H7 (cell line): ENCODE data around the gene KIAA0232. TPM values are rescaled to one million over a fixed set of nuclear protein-coding genes. Genes with fewer than 3 reads are reported as not detected.
A peak's percentile ranks its signal among the peaks of the same experiment; 100 is the strongest.
"Not testable (repeated sequence)": the region's sequence is repeated elsewhere in the genome, so short reads cannot be mapped to it uniquely, and the experiment has no call there.

Experiments
- DNase-seq: peaks from one replicate; pipeline ENCODE4 v3.0.0; 2012
- H3K27me3 ChIP-seq: 2 replicates; pipeline ENCODE4 v1.6.0; 2011; ENCODE audit warnings: mild to moderate bottlenecking, low read length; ENCODE audit not compliant: control insufficient read depth, insufficient read depth
- H3K36me3 ChIP-seq: replicated peaks from 2 replicates; pipeline ENCODE4 v1.5.1; 2011; ENCODE audit warnings: low read length; ENCODE audit not compliant: control insufficient read depth, insufficient read depth
- H3K4me3 ChIP-seq: 2 replicates; pipeline ENCODE4 v1.5.1; 2011; ENCODE audit warnings: low read depth, mild to moderate bottlenecking, control low read depth, low read length, moderate library complexity; ENCODE audit not compliant: insufficient read depth
- total RNA-seq: library from RNA; depleted of rRNA; stranded (reverse); fragments of >200 nt; shearing (Covaris generic); gene quantifications from 2 replicates; pipeline ENCODE4 v1.2.3, GENCODE V29; 2014

KIAA0232 gene
- total RNA-seq, 1 experiment from 2014 or later, result 11.5 TPM

DNA sequence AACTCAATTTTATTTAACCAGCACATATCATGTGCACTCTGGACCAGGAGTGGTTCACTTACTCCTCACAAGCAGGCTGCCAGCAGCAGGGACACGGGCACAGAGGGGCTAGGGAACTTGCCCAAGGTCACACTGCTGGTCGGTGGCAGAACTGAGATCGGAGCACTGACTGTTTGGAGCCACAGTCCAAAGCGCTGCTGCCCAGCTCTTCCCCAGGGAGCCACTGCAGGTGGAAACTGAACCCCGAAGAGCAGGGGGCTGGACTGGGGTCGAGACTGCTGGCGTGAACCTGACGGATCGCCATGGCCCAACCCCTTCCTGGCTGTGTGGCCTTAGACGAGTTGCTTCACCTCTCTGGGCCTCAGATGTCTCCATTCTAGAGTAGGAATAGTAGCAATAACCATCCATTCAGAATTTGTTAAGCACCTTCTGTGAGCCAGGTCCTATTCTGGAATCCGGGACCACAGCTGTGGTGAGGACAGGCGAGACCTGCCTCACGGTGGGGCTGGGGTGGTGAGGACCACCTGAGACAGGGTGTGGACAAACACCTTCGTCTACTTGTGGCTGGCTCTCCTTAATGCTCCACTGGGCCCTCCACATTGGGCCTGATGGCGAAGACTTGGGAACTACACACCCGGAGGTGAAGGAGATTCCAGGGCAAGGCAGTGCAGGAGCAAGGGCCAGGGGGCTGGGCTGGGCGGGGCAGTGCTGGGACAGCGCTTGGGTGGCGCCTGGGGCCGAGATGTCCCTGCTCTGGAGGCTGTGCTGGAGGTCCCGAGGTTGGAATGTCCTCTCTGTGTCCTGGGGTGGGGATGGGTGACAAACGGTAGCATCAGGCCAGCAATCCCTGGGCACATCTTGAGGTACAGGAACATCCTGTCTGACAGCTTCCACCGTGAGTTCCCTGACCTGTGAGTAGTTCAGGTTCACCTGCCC is 32.0 kb upstream of the KIAA0232 start:
- Histone ChIP-seq H3K27me3 (no peaks in the 10 kb centered on the region), H3K36me3 (no peaks in the 10 kb centered on the region), H3K4me3 (no peak overlapping the region)
- no peak for DNase-seq

DNA sequence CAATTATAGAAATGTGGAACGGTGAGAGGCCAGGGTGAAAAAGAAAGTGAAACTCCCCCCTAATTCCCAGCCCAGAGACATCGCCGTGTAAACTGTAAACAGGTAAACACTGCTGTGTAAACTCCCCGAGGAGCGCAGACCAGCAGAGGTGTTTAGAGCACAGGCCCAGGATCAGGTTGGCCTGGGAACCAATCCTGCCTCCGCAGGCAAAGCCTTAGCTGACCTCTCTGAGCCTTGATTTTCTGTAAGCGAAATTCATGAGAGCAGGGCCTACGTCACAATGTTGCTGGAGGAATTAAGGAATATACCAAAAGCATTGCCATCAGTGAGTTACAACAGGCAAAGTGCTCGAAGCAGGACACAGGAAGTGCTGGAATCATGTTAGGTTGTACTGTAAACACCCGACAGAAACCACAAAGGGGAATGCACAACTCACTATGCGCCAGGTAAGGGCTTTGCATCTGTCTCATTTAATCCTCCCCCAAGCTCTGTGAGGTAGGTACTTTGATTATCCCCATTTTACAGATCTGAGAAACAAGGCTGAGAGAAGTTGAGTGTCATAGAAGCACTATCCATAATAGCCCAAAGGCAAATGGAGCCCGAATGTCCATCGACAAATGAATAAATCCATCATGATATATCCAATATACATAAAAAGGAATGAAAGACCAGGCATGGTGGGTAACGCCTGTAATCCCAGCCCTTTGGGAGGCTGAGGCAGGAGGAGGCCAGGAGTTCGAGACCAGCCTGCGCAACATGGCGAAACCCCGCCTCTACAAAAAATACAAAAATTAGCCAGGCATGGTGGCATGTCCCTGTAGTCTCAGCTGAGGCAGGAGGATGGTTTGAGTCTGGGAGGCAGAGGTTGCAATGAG is 30.7 kb upstream of the KIAA0232 start:
- no peak for DNase-seq
- Histone ChIP-seq H3K27me3 (no peaks in the 10 kb centered on the region), H3K36me3 (no peaks in the 10 kb centered on the region)

DNA sequence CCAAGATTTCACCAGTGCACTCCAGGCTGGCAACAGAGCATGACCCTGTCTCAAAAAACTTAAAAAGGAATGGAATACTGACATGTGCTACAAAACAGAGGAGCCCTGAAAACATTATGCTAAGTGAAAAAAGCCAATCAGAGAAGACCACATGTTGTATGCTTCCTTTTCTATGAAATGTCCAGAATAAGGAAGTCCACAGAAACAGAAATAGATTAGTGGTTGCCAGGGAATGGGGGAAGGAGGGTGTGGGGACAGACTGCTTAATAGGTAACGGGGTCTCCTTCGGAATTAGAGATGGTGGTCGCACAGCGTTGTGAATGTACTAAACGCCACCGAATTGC is 30.1 kb upstream of the KIAA0232 start:
- H3K27me3 ChIP-seq, result no peaks in the 10 kb centered on the region

More for the DNA sequence above, 30.7 kb upstream of the KIAA0232 start:
- no peak overlapping the region for H3K4me3 ChIP-seq

DNA sequence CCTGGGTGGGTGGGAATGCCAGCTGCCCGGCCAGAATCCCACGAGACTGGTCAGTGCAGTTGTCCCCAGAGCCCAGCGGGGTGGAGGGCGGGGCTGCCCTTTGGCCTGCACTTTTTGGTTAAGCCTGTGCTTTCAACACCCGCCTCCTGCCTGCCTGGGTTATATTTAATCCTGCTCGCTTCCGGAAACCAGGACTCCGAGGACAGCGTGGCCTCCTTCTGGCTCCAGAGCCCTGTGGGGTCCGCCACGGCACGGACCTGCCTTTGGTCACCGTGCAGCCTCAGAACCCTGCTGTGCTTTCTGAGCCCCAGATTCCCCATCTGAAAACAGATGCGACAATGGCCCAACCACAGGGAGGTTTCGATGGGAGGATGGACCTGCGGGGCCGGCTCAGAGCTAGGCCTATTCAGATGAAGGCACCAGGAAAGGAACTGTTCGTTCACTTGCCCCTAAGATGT is 29.4 kb upstream of the KIAA0232 start:
- H3K27me3 ChIP-seq, result no peaks in the 10 kb centered on the region
- H3K4me3 ChIP-seq, result no peak overlapping the region
- DNase-seq, result peak; percentile 76
- H3K36me3 ChIP-seq, result no peaks in the 10 kb centered on the region

More for the DNA sequence above, 30.1 kb upstream of the KIAA0232 start:
- H3K36me3 ChIP-seq, result no peaks in the 10 kb centered on the region
- no peak for DNase-seq
- no peak overlapping the region for H3K4me3 ChIP-seq

DNA sequence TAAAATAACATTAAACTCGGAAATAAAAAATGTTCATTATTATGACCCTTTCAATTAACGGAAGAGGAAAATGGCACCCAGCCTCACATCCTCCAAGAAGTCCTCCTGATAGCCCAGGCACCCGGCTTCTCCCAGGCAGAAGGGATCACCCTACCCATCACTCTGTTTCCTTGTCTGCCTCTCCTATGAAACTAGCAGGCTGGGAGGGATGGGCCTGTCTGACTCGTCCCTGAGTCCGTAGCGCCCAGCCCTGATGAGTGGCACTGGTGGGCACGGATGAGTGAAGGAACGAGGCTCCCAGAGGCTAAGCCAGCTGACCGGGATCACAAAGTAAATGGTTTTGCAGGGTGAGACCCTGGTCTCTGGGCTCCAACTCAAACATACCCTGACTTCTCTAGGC is 28.6 kb upstream of the KIAA0232 start:
- Histone ChIP-seq H3K27me3 (no peaks in the 10 kb centered on the region), H3K36me3 (no peaks in the 10 kb centered on the region), H3K4me3 (no peak overlapping the region)
- DNase-seq, result no peak

DNA sequence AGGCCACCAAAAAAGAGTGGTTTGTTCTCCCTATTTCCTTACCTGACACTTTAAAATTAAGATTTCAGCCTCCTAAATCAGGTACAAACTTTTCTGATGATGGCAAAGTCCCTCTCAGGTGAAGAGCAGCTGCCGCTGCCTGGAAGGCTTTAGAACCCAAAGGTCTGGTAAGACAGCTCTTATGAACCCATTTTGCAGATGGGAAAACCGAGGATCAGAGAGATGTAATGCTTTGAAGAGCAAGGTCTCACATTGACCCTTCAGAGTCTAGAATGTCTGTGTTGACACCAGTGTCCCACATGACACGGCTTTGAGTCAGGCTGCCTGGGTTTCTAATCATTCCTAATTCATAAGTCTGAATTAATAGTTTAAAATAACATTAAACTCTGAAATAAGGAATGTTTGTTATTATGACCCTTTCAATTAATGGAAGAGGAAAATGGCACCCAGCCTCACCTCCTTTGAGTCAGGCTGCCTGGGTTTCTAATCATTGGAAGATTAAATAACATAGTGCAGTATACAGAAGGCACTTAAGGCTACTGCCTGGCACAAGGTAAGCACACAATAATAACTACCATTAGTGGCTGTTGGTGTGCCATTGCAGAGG is 27.9 kb upstream of the KIAA0232 start:
- Histone ChIP-seq H3K4me3 (no peak overlapping the region), H3K36me3 (no peaks in the 10 kb centered on the region), H3K27me3 (no peaks in the 10 kb centered on the region)
- no peak for DNase-seq

DNA sequence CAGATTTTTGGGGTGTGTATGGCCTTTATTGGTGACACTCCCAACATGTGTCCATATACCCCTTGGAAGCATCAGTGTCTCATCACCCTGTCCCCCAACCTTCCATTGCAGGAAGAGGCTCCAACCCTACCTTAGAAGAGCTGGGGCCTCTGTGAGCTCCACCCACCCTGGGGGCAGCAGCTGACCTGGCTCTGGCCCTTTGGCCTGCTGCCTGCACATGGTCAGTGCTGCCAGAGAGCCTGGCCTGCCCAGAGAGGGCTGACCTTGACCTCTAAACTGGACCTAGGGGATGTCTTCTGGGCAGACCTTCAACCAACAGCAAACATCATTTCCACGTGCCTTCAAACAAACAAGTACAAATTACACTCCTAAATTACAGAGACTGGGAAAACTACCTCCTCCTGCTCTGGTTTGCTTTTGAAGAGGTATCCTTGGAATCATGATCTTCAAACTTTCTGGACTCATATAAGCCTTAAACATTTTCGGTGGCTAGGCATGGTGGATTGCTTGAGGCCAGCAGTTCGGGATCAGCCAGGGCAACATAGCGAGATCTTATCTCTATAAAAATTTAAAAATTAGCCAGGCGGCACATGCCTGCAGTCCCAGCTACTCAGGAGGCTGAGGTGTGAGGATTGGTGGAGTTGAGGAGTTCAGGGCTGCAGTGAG is 27.3 kb upstream of the KIAA0232 start:
- Histone ChIP-seq H3K36me3 (no peaks in the 10 kb centered on the region), H3K4me3 (no peak overlapping the region), H3K27me3 (no peaks in the 10 kb centered on the region)
- no peak for DNase-seq

DNA sequence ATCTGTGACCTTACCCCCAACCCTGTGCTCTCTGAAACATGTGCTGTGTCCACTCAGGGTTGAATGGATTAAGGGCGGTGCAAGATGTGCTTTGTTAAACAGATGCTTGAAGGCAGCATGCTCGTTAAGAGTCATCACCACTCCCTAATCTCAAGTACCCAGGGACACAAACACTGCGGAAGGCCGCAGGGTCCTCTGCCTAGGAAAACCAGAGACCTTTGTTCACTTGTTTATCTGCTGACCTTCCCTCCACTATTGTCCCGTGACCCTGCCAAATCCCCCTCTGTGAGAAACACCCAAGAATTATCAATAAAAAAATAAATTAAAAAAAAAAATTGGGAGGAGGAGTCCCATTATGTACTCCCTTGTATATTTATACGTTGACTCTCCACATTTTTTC is 26.2 kb upstream of the KIAA0232 start:
- DNase-seq, H3K4me3 ChIP-seq, H3K27me3 ChIP-seq, H3K36me3 ChIP-seq: not testable (repeated sequence)

DNA sequence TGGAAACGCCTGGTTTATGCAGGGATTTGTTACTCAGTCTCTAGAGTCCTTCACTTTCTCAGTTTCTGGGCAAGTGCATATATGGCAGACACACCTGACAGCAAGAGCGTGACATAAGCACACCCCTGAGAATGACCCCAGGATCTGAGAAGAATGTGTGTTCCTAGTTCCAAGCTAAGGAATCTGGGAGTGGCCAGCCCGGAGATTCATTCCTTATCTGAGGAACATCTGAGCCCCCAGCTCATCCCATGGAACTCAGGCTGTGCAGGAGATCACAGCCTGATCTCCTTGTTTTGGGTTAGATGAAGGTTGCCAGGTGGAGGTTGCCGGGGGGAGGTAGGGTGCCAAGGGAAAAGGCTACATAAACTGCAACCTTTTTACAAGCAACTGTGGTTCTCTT is 23.8 kb upstream of the KIAA0232 start:
- no peak overlapping the region for H3K4me3 ChIP-seq
- no peaks in the 10 kb centered on the region for H3K36me3 ChIP-seq
- DNase-seq, result no peak
- H3K27me3 ChIP-seq, result no peaks in the 10 kb centered on the region

DNA sequence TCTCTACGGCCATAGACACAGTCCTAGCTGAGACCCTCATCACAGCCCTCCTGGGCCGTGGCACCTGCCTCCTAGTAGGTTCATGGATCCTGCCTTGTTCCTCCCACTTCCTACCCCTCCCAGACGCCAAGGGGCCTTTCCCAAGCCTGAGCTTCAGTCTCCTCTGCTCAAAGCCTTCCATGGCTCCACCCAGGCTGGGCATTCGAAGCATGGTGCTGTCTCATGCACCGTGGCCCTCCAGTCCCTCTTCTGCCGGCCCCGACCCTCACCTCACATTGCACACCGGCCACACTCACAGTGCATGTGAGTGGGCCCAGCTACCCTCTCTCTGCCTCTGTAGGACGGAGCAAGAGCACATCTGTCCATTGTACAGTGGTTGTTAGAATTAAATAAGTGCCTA is 21.7 kb upstream of the KIAA0232 start:
- Histone ChIP-seq H3K27me3 (no peaks in the 10 kb centered on the region), H3K4me3 (no peak overlapping the region), H3K36me3 (no peaks in the 10 kb centered on the region)
- no peak for DNase-seq

DNA sequence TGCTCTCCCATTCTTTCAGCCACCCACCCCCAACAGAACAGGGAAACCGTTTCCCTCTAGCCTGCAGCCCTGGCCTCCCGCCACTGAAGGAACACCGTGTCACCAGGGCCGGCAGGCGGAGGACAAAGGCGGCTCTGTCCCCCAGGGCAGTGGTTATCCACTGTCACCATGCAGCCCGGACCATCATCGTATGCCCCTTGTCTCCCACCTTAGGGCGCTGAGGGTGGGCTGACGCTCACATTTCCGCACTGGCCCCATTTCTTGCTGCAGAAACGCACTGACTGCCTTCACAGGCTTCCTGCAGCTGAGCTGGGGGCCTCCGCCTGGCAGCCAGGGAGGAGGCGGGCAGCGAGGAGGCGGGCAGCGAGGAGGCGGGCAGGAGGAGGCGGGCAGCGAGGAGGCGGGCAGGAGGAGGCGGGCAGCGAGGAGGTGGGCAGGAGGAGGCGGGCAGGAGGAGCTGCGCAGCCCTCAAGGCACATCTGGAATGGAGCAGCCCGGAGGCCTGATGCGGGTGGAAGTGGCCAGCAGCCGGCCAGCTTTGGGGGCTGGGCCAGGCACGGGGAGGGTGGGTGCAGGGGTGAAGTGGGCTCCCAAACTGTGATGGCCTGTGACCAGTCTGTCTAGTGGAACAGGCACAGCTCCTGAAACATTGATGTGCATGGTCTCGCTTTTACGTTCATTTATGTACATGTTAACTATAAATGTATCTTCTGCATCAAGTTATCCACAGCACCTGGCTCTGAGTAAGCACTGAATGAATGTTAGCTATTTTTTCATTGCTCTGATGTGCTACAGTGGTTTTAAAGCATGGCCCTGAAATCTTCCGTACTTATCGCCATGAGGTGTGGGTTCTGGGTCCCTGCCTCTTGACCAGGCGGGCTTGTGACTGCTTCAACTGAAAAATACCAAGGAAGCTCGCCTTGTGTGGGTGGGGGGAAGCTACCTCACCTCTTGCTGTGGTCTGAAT is 20.6 kb upstream of the KIAA0232 start:
- Histone ChIP-seq H3K27me3 (no peaks in the 10 kb centered on the region), H3K36me3 (no peaks in the 10 kb centered on the region), H3K4me3 (no peak overlapping the region)
- no peak for DNase-seq

DNA sequence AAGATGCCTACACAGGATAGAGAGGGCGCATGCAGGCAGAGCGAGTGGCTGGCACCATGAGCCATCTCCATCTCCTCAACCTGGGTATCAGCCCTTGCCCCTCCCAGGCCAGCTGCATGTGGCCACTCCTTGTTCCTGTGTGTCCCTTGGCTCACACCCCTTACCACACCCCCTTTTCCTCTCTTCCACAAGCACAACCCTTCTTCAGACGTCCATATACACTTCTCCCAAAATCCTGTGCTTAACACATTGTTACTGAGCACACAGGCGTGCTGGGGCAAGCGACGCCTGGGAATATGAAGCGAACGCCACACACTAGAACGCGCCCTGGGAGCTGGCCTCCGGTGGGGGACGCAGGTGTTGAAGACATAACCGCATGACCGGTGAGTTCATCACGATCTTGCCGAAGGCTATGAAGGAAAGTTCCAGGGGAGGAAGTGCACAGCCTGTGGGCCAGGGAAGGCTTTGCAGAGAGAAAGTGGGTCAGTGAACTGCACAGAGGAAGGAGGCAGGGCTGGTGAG is 19.1 kb upstream of the KIAA0232 start:
- no peak for DNase-seq
- no peak overlapping the region for H3K4me3 ChIP-seq

DNA sequence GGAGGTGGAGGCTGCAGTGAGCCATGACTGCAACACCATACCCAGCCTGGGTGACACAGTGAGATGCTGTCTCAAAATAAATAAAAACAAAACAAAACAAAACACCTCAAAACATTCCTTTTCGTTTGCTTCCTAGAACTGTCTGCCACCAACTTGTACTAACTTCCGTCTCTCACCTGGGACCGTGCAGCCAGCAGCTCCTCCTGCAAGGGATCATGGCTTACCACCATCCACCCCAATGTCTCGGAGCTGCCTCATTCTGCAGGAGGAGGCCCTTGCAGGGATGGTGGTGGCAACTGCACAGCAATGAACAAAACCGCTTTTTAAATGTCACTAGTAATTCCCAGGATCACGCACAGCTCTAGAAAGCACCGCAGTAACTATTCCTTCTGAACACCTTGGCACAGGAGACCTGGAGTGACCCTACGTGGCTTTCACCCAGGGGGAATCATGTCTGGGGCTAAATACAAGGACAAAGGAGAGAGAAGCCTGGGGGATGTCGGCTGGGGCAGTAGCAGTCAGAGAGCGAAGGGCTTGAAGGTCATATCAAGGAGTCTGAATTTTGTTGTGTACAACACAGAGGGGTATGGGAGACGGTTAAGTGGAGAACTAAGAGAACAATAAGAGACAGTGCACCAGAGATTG is 17.4 kb upstream of the KIAA0232 start:
- no peaks in the 10 kb centered on the region for H3K36me3 ChIP-seq
- no peak overlapping the region for H3K4me3 ChIP-seq
- no peaks in the 10 kb centered on the region for H3K27me3 ChIP-seq
- no peak for DNase-seq

More for the DNA sequence above, 19.1 kb upstream of the KIAA0232 start:
- Histone ChIP-seq H3K27me3 (no peaks in the 10 kb centered on the region), H3K36me3 (no peaks in the 10 kb centered on the region)
